Stomach (tissue), 4 donors: Measurements from ENCODE around the gene GSX1.

Experiments
- CTCF ChIP-seq, 7 experiments: fragments of 450-650 bp in 4 of 7; fragments of 200-600 bp in 3 of 7; sonication (generic) in 3 of 7; IDR thresholded peaks; one replicate each; pipeline ENCODE4 v1.5.1; 2016 to 2019; ENCODE audit warnings: antibody characterized with exemption in 7 of 7, control low read depth in 2 of 7, mild to moderate bottlenecking in 1 of 7
- POLR2A ChIP-seq, 4 donors: fragments of 450-650 bp; IDR thresholded peaks; one replicate each; pipeline ENCODE4 v1.6.1; 2016; ENCODE audit warnings: antibody characterized with exemption in 4 of 4, control low read depth in 2 of 4, mild to moderate bottlenecking in 1 of 4, moderate library complexity in 1 of 4
- POLR2AphosphoS5 ChIP-seq, 3 donors: sonication (generic); formaldehyde crosslinking; IDR thresholded peaks; one replicate each; pipeline ENCODE4 v1.6.1; 2016; ENCODE audit warnings: antibody characterized with exemption in 3 of 3

- TF ChIP-seq CTCF (IDR thresholded peaks at IDR 0.05) (no peak), POLR2AphosphoS5 (IDR thresholded peaks at IDR 0.05) (no peak), POLR2A (IDR thresholded peaks at IDR 0.05) (no peak)
These were observed 28.5 kb downstream of the GSX1 start for GRCh38 chr13:27820524-27821482.
